Measurements from ENCODE around the gene MAS1L.

Gene MAS1L

DNA sequence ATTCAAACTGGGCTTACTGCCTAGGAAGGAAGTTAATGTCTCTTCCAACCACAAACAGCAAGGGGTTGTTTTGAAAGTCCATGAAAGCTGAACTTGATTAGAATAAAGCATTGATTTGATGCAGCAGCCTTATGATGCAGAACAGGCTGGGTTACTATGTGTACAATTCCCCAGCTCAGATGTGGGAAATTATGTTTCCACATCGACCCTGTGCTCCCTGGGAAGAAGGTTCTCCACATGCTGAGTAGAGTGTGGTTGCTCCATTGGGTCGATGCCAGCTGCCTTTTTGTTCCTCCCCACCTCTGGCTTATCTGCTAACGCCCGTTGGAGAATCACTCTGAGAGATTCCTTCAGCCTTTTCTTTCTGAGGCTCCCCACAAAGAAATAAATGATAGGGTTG, 1.2 kb downstream of the MAS1L start:
- TF ChIP-seq, protein P1, sequence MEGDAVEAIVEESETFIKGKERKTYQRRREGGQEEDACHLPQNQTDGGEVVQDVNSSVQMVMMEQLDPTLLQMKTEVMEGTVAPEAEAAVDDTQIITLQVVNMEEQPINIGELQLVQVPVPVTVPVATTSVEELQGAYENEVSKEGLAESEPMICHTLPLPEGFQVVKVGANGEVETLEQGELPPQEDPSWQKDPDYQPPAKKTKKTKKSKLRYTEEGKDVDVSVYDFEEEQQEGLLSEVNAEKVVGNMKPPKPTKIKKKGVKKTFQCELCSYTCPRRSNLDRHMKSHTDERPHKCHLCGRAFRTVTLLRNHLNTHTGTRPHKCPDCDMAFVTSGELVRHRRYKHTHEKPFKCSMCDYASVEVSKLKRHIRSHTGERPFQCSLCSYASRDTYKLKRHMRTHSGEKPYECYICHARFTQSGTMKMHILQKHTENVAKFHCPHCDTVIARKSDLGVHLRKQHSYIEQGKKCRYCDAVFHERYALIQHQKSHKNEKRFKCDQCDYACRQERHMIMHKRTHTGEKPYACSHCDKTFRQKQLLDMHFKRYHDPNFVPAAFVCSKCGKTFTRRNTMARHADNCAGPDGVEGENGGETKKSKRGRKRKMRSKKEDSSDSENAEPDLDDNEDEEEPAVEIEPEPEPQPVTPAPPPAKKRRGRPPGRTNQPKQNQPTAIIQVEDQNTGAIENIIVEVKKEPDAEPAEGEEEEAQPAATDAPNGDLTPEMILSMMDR (IDR thresholded peaks at IDR 0.05; ENCODE audit: extremely low read depth, missing control alignments), result no peak
- no peak for DNase-seq (ENCODE audit: low spot score)

DNA sequence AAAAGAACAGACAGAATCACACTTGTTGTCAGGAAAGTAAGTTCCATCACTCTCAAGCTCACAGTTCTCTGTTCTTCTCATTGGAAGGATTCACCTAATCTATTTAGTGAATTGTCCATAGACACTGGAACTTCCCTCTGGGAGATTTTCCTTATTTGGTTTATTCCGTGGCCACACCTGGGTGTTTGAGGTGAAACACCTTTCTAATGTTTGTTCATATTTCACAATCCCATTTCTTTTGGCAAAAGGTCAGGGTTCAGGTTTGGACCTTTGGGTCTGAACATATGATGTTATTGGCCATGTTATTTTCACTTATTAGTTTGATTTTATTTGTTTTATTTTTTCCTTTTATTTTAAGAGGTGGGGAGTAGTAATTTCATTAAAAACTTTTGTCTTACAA, 4.0 kb downstream of the MAS1L start:
- no peak for DNase-seq (ENCODE audit: low spot score)

DNA sequence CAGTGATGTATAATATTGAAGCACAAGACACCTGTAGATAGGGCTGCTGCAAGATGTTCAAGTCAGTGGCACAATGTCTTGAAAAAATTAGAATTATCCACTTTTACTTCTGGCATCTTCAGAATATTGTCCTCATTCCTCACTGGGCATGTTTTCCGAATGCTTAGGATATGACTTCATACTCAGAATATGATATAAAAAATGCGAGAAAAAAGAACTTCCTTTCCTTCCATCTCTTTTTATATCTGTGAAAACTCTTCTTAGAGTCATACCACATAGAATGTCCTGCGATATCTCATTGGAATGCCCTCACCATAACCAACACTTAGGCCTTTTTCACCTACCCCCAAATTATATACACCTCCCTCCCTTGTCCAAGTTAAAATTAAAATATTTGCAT, 4.6 kb downstream of the MAS1L start:
- TF ChIP-seq, protein P1 (IDR thresholded peaks at IDR 0.05; ENCODE audit: extremely low read depth, missing control alignments), result no peak
- no peak for DNase-seq (ENCODE audit: low spot score)

More for the DNA sequence above, 4.0 kb downstream of the MAS1L start:
- TF ChIP-seq, protein P1 (IDR thresholded peaks at IDR 0.05; ENCODE audit: extremely low read depth, missing control alignments), result no peak

DNA sequence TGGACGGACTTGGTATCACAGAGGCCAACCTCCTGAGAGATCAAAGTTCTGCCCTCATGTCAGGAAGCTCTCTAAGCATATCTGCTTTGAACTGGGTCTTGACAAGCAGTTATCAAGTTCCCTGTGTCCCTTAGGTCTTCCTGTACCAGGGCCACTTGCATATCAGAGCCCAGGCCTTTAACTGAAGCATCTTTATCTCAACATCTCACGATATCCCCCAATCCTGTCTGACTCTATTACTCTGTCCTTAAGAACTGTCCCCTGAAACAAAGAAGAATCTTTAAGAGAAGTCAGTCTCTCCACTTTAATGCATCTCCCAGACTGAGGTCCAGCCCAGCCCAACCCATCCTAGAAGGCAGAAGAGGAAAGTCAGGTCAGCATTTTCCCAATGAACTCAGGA, 8.2 kb downstream of the MAS1L start:
- TF ChIP-seq, protein P1 (IDR thresholded peaks at IDR 0.05; ENCODE audit: extremely low read depth, missing control alignments), result no peak
- DNase-seq (ENCODE audit: low spot score), result no peak

DNA sequence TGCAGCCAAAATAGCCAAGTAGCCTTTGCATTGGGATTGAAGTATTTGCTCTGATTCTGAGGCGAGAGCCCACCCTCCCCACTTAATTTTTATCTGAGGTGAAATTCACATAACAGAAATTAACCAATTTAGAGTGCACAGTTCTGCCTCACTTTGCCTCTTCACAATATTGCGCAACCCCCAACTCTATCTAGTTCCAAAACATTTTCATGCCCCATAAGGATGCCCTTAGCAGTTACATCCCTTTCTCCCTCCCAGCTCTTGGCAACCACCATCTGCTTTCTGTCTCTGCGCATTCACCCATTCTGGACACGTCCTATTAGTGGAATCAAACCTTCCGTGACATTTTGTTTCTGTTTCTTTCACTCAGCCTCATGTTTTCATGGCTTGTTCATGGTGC, 9.0 kb downstream of the MAS1L start:
- TF ChIP-seq, protein P1 (IDR thresholded peaks at IDR 0.05; ENCODE audit: extremely low read depth, missing control alignments), result no peak
- no peak for DNase-seq (ENCODE audit: low spot score)

DNA sequence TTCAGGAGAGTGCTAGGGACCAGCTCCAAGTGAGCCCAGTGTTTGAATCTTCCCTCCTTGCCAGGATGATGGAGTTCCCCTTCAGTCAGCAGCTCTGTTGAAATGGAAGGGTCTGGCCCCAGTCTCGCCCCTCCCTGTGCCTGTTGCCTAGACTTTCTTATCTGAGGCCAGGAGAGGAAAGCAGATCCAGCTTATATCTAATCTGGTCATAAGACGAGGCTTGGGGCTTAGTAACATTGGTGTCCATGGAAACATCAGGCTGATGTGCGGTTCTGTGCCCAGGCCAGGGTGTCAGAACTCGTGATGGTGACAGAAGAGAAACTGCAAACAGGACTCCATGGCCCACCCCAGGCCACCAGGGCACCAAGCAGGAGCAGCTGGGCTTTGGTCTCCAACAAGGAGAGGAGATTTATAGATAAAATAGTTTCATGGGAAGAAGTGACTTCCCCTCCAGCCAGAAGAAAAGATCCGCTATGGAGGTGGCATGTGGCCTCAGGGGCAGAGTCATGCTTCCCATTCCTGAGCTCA, 9.8 kb downstream of the MAS1L start:
- no peak for DNase-seq (ENCODE audit: low spot score)
- TF ChIP-seq, protein P1 (IDR thresholded peaks at IDR 0.05; ENCODE audit: extremely low read depth, missing control alignments), result no peak

DNA sequence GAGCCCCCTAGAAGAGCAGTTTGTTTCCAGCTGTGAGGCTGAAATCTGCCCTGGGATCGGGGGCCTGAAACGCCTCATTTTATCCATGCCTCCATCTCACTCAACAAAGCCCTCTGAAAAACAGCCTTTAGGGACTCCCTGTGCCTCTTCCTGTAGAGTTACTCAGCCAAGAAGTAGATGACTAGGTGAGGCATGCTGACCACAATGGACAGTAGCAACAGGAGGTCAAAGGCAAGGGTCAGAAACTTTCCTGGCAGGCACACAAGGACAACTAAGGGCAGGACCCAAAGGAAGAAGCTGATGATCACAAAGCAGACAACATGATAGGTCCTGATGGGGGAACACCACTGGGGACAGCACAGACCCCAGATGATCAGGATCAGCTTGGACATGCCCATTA, 12.8 kb downstream of the MAS1L start:
- DNase-seq (ENCODE audit: low spot score), result no peak
- TF ChIP-seq, protein P1 (IDR thresholded peaks at IDR 0.05; ENCODE audit: extremely low read depth, missing control alignments), result no peak

Measured in GM20000 (cell line).